ENCODE results near the gene STX4. TPM values are rescaled to one million over a fixed set of nuclear protein-coding genes. Genes with fewer than 3 reads are reported as not detected.

STX4 gene
- polyA plus RNA-seq, 4 donors = 35.6 to 44.6 (median 41.2) TPM

GRCh38 chr16:31061813-31062440 is 28.6 kb downstream of the STX4 start:
- no peak for DNase-seq (ENCODE audit: low read depth in 4 of 4, low spot score in 2 of 4)

DNA sequence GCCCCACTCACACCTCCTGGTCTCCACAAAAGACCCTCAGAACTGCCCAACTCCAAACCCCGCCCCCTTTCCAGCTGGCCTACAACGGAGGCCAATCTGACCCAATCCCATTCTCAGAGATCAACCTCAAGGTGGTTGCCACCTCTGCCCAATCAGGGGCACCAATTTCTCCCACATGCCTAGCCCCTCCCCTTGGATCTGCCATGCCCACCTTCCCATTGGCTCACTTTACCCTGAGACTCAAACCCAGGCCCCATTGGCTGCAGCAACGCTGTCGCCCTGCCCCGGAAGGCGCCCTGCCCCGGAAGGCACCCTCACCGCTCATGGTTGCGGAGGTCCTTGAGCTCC is 30.1 kb downstream of the STX4 start:
- no peak for DNase-seq (ENCODE audit: low read depth in 4 of 4, low spot score in 2 of 4)

DNA sequence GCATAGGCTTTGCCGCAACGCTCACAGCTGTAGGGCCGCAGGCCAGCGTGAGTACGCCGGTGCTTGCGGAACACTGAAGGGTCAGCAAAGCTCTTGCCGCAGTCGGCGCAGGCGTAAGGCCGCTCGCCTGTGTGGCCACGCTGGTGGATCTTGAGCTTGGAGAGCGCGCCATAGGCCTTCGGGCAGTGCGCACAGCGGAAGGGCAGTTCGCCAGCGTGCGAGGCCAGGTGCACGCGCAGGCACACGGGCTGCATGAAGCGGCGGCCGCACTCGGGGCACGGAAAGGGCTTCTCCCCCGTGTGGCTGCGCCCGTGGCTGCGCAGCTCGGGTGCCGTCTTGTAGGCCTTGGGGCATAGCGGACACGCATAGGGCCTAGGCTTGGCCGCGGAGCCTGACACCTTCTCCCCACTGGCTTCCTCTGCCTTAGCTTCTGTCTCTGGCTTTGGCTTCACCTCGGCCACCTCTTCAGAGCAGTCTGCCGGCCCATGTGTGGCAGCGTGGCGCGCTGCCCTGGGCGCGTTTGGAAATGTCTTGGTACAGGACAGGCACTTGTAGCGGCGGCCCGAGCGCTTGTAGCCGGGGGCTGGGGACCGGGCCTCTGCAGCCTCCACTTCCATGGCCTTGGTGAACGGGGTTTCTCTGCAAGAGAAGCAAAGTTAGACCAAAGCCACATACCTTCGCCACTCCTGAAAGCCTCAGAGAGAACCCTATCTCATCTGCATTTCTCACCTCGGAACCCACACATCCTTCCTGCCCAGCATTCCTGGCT is 30.7 kb downstream of the STX4 start:
- no peak for DNase-seq (ENCODE audit: low read depth in 4 of 4, low spot score in 2 of 4)

DNA sequence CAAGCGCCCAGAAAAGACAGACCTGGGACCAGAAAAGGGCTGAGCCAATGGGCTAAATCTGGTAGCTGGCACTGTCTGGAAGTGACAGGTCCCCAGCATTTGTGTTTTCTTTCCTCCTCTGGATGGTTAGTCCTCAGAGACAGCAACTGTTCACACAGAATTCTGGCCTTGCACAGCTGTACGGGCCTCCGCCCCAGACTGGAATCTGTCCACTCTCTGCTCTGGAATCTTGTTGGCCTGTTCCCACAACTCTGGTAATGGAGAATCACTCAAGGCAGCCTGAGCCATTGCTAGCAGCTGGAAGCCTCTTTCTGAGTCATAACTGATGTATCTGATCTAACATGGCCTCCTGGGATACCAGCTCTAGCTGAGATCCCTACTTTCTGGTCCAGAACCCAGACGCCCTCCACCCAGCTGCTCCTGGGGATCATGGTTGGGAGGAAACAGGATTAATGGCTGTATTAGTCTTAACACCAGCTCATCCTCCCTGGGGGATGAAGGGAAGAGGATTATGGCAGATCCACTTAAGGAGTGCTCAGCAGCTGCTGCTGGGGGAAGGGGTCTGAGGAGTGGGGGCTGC is 31.6 kb downstream of the STX4 start:
- no peak for DNase-seq (ENCODE audit: low read depth in 4 of 4, low spot score in 2 of 4)

- DNase-seq (ENCODE audit: low read depth in 4 of 4, low spot score in 2 of 4) = no peak
These were observed 34.0 kb downstream of the STX4 start for GRCh38 chr16:31067342-31067741.

GRCh38 chr16:31071861-31072260 is 38.5 kb downstream of the STX4 start:
- DNase-seq (ENCODE audit: low read depth in 4 of 4, low spot score in 2 of 4) = no peak

GRCh38 chr16:31072540-31073141 is 39.3 kb downstream of the STX4 start:
- no peak for DNase-seq (ENCODE audit: low read depth in 4 of 4, low spot score in 2 of 4)

DNA sequence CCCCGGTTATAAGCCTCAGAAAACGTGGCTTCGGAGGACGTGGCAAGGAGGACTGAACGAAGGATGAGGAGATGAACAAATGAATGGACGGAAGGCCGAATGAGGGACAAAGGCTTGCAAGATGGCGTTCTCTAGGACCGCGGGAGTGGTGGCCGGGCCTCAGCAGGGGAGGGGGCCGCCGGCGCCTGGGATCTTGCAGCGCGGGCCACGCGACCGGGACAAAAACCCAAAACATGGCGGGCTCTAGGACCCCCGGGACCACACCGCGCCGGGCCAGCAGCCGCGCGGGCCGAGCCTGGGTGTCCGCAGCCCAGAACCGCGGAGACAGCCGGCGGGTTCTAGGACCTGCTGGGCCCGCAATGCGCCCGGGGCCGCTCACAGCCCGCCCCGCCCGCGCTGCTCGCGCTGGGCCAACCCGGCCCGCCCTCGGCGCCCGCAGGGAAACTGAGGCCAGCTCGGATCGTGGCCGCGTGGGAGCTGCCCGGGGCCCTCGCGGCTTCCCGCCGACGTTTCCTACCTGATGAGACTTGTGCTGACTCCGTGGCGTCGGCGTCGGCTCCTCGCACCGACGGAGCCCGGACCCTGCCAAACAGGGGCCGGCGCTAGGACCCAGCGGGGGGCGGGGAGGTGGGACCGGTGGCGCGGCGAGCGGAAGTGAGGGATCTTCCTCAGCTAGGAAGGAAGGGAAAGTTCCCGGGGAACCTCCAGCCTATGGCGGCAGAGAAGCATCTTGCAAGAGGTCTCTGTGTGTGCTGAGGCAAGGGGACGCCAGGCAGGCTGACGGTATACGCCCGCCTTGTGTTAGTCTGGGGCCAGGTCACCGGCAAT is 40.0 kb downstream of the STX4 start:
- DNase-seq (ENCODE audit: low read depth in 4 of 4, low spot score in 2 of 4) = peak; percentile 83 to 91 (median 87)

GRCh38 chr16:31073970-31074813 is 40.8 kb downstream of the STX4 start, which contains the start of the genes ZNF646 and ZNF668:
ZNF646 (plus strand) TSS chr16:31074422; CDS start chr16:31076325, 1,903 bp downstream.
ZNF668 (minus strand) TSS chr16:31074240; CDS start chr16:31064459, 9,781 bp downstream.
- DNase-seq (ENCODE audit: low read depth in 4 of 4, low spot score in 2 of 4) = peak; percentile 90 to 99 (median 98)

GRCh38 chr16:31074814-31075183 is 41.4 kb downstream of the STX4 start:
- DNase-seq (ENCODE audit: low read depth in 4 of 4, low spot score in 2 of 4) = no peak

DNA sequence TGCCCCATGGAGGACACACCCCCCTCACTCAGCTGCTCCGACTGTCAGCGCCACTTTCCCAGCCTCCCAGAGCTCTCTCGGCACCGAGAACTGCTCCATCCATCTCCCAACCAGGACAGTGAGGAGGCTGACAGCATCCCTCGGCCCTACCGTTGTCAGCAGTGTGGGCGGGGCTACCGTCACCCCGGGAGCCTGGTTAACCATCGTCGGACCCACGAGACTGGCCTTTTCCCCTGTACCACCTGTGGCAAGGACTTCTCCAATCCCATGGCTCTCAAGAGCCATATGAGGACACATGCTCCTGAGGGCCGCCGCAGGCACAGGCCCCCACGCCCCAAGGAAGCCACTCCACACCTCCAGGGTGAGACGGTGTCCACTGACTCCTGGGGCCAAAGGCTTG is 43.0 kb downstream of the STX4 start:
- DNase-seq (ENCODE audit: low read depth in 4 of 4, low spot score in 2 of 4) = no peak

DNA sequence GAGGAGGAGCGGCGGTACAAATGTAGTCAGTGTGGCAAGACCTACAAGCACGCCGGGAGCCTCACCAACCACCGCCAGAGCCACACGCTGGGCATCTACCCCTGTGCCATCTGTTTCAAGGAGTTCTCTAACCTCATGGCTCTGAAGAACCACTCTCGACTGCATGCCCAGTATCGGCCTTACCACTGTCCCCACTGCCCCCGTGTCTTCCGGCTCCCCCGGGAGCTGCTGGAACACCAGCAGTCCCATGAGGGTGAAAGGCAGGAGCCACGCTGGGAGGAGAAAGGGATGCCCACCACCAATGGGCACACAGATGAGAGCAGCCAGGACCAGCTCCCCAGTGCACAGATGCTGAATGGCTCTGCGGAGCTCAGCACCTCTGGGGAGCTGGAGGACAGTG is 43.7 kb downstream of the STX4 start:
- DNase-seq (ENCODE audit: low read depth in 4 of 4, low spot score in 2 of 4) = no peak

DNA sequence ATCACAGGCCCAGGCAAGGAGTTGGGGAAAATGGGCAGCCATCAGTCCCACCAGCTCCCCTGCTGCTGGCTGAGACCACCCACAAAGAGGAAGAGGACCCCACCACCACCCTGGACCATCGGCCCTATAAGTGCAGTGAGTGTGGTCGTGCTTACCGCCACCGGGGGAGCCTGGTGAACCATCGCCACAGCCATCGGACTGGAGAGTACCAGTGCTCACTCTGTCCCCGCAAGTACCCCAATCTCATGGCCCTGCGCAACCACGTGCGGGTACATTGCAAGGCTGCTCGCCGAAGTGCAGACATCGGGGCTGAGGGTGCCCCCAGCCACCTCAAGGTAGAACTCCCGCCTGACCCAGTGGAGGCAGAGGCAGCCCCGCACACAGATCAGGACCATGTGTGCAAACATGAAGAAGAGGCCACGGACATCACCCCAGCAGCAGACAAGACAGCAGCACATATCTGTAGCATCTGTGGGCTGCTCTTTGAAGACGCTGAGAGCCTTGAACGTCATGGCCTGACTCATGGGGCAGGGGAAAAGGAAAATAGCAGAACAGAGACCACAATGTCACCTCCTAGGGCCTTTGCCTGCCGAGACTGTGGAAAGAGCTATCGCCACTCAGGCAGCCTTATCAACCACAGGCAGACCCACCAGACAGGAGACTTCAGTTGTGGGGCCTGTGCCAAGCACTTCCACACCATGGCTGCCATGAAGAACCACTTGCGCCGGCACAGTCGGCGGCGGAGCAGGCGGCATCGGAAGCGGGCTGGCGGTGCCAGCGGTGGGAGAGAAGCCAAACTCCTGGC is 44.4 kb downstream of the STX4 start:
- DNase-seq (ENCODE audit: low read depth in 4 of 4, low spot score in 2 of 4) = no peak

- no peak for DNase-seq (ENCODE audit: low read depth in 4 of 4, low spot score in 2 of 4)
These were observed 45.4 kb downstream of the STX4 start for GRCh38 chr16:31078597-31079341.

DNA sequence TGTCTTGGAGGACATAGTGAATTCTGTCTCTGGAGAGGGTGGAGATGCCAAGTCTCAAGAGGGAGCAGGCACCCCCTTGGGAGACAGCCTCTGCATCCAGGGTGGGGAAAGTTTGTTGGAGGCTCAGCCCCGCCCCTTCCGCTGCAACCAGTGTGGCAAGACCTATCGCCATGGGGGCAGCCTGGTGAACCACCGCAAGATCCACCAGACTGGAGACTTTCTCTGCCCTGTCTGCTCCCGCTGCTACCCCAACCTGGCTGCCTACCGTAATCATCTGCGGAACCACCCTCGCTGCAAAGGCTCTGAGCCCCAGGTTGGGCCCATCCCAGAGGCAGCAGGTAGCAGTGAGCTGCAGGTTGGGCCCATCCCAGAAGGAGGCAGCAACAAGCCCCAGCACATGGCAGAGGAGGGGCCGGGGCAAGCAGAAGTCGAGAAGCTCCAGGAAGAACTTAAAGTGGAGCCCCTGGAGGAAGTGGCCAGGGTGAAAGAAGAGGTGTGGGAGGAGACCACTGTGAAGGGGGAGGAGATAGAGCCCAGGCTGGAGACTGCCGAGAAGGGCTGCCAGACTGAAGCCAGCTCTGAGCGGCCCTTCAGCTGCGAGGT is 46.1 kb downstream of the STX4 start:
- DNase-seq (ENCODE audit: low read depth in 4 of 4, low spot score in 2 of 4) = no peak

- DNase-seq (ENCODE audit: low read depth in 4 of 4, low spot score in 2 of 4) = no peak
These were observed 46.8 kb downstream of the STX4 start for GRCh38 chr16:31080035-31080629.

GRCh38 chr16:31080756-31081419 is 47.5 kb downstream of the STX4 start:
- DNase-seq (ENCODE audit: low read depth in 4 of 4, low spot score in 2 of 4) = no peak
